C4-2B (cell line): ENCODE data around the gene SYNPO2.

Experiments
- H3K27ac ChIP-seq: fragments of 450-650 bp; 2 replicates; pipeline ENCODE4 v1.5.1; 2017
- CTCF ChIP-seq: fragments of 450-650 bp; conservative IDR thresholded peaks from 2 replicates; pipeline ENCODE4 v1.5.1; 2017; ENCODE audit warnings: mild to moderate bottlenecking
- ZFX ChIP-seq: fragments of 450-650 bp; IDR thresholded peaks from 2 replicates; pipeline ENCODE4 v1.6.1; 2017

The SYNPO2 gene

DNA sequence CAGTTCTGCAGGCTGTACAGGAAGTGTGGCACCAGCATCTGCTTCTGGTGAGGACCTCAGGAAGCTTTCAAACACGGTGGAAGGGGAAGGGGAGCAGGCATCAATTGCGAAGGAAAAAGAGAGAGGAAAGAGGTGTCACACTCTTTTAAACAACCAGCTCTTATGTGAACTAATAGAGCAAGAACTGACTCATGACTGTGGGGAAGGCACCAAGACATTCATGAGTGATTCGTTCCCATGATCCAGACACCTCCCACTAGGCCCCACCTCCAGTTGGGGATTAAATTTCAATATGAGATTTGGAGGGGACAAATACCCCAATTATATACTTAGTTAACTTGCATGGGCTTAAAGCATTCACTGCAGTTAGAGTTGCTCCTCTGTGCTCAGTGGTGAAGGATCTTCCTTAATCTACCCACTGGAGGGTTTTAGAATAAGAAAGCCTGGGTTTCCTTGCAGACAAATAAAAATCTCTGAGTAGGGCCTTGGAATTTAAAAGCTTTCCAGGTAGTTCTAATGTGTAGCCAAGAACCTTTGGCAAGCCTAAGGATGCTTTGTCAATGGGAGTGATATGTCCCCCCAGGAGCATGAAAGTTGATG is 60.0 kb downstream of the SYNPO2 start:
- no peak overlapping the region for H3K27ac ChIP-seq
- no peak for TF ChIP-seq CTCF
- no peak for TF ChIP-seq ZFX

GRCh38 chr4:118950224-118950623 is 61.6 kb downstream of the SYNPO2 start:
- TF ChIP-seq CTCF = no peak
- no peak for TF ChIP-seq ZFX
- H3K27ac ChIP-seq = no peak overlapping the region

- TF ChIP-seq CTCF (no peak), ZFX (no peak)
Observed at GRCh38 chr4:118950929-118951570, 62.4 kb downstream of the SYNPO2 start.

GRCh38 chr4:118953276-118953675 is 64.6 kb downstream of the SYNPO2 start:
- H3K27ac ChIP-seq = no peak overlapping the region
- TF ChIP-seq ZFX (no peak), CTCF (no peak)

More at GRCh38 chr4:118950929-118951570, 62.4 kb downstream of the SYNPO2 start:
- no peak overlapping the region for H3K27ac ChIP-seq

DNA sequence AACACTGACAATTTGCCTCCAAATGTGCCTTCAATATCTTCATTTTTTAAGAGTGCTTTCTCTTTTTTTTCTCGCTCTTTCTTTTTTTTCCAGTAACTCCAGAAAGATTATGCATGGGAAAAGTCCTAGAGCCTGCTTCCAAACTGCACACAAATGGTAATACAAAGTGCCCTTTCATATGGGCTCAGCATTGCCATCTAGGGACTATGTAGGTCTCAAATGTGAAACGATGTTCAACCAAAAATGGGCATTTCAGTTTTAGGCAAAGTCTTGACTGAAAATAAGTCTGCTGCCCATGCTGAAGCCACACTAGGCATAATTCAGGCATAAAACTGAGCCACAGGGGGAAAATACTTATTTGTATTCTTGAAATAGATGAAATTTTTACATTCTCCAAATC is 65.6 kb downstream of the SYNPO2 start:
- TF ChIP-seq CTCF (peak; percentile 31), ZFX (no peak)
- H3K27ac ChIP-seq = no peak overlapping the region

- no peak for TF ChIP-seq CTCF
Observed at GRCh38 chr4:118955515-118955914, 66.9 kb downstream of the SYNPO2 start.

DNA sequence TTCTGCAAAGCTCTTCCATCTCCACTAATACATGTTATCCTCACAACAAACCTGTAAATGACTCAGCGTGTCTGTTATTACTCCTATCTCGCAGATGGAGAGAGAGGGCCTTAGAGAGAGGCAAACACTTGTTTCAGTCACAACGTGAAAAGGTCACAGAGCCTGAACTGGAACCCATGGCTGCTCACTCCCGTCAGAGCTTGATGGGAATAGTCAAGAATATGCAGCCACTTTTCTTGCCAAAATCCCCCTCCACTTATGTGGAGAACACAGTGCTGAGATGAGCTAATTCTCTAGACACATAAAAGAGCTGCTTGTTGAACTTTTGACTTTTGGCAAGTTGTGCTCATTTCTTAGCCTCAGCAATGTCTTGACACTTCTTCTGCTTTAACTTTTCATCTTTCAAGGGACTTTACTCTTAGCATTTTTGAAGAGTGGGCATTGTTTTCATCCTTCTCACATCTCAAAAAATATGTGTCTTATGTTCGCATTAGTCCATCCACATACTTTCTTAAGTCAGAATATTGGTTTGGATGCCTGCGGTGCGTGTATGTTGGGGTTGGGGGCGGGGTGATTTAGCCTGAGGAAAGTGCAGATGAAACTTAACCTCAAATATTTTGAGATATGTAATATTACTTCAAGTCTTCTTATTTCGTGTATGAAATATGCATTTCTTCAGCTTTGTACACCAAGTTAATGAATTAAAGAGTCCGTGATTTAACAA is 69.2 kb downstream of the SYNPO2 start:
- TF ChIP-seq ZFX (no peak), CTCF (no peak)
- H3K27ac ChIP-seq = no peak overlapping the region

More at GRCh38 chr4:118955515-118955914, 66.9 kb downstream of the SYNPO2 start:
- no peak overlapping the region for H3K27ac ChIP-seq
